Tibial nerve (tissue), 4 donors: Measurements from ENCODE around the gene BTN1A1. TPM values are rescaled to one million over a fixed set of nuclear protein-coding genes. Genes with fewer than 3 reads are reported as not detected.

ENCODE experiments used
- small RNA-seq: library from RNA; depleted of rRNA; stranded (forward); fragments of <200 nt; gene quantifications from one replicate; pipeline ENCODE3, GENCODE V24; 2016
- total RNA-seq, 4 donors: library from RNA; depleted of rRNA; stranded (reverse); fragments of >200 nt; gene quantifications; one replicate each; pipeline ENCODE4 v1.1.0, GENCODE V29; 2016

BTN1A1 gene
- total RNA-seq, 4 donors from 2014 or later, result not detected

Small RNAs within 50 kb of the gene (small RNA-seq; reads per million reads assigned to genes)
- gene RNU6-502P, result not detected

Other genes with a start within 250 kb of the BTN1A1 start
- gene BTN3A2, start 135.1 kb upstream of the BTN1A1 start, total RNA-seq, result 10 to 100 TPM in 3 of 4 donors, 1 to 10 TPM in 1; 8.4 to 14.0 (median 12.1) TPM
- 10 to 100 TPM in 3 of 4 donors, 1 to 10 TPM in 1; 6.7 to 20.7 (median 14.5) TPM for gene BTN2A2, start 117.2 kb upstream of the BTN1A1 start, total RNA-seq
- 10 to 100 TPM; 12.3 to 29.3 (median 16.6) TPM for gene BTN3A1, start 98.0 kb upstream of the BTN1A1 start, total RNA-seq
- 10 to 100 TPM in 3 of 4 donors, 1 to 10 TPM in 1; 9.4 to 27.8 (median 14.0) TPM for gene BTN3A3, start 59.8 kb upstream of the BTN1A1 start, total RNA-seq
- 10 to 100 TPM; 15.7 to 29.0 (median 17.1) TPM for gene BTN2A1, start 42.3 kb upstream of the BTN1A1 start, total RNA-seq
- 10 to 100 TPM; 46.5 to 67.8 (median 56.2) TPM for gene HMGN4, start 38.1 kb downstream of the BTN1A1 start, total RNA-seq
- gene ABT1, start 96.7 kb downstream of the BTN1A1 start, total RNA-seq, result 10 to 100 TPM in 3 of 4 donors, 1 to 10 TPM in 1; 8.3 to 13.2 (median 10.6) TPM
- 10 to 100 TPM; 15.6 to 34.5 (median 22.0) TPM for gene ZNF322, start 159.4 kb downstream of the BTN1A1 start, total RNA-seq